ENCODE results near the gene FGF14. TPM values are rescaled to one million over a fixed set of nuclear protein-coding genes. Genes with fewer than 3 reads are reported as not detected.
A peak's percentile ranks its signal among the peaks of the same experiment; 100 is the strongest.

FGF14 gene
- total RNA-seq, 1 experiment from 2014 or later: 0.22 TPM

- H3K79me2 ChIP-seq (ENCODE audit: insufficient read depth, low read length): no peaks in the 10 kb centered on the region
- no peak overlapping the region for H2BK5ac ChIP-seq (ENCODE audit: insufficient read length, low read length)
- no peaks in the 10 kb centered on the region for H3K27me3 ChIP-seq (ENCODE audit: insufficient read depth, low read length)
- H3T11ph ChIP-seq (ENCODE audit: low read length): no peak overlapping the region
- no peak overlapping the region for H3K4me2 ChIP-seq (ENCODE audit: insufficient read depth, insufficient read length, low read length)
- H3K9ac ChIP-seq (ENCODE audit: extremely low read depth, insufficient read length, low read length): no peak overlapping the region
- no peak overlapping the region for H4K91ac ChIP-seq (ENCODE audit: insufficient read length, low read depth, low read length)
- H2BK15ac ChIP-seq (ENCODE audit: low read depth, low read length): no peak overlapping the region
- H3K23me2 ChIP-seq (ENCODE audit: insufficient read length, low read depth, low read length, poor library complexity, severe bottlenecking): no peaks in the 10 kb centered on the region
- H3K9me3 Mint-ChIP-seq: no peaks in the 10 kb centered on the region
- H3K14ac ChIP-seq (ENCODE audit: insufficient read depth, low read length): no peak overlapping the region
- no peaks in the 10 kb centered on the region for H3K36me3 Mint-ChIP-seq (ENCODE audit: insufficient read depth in 1 of 3, low read depth in 3 of 3)
- H3K27me3 Mint-ChIP-seq (ENCODE audit: low read depth): no peaks in the 10 kb centered on the region
- H4K20me1 ChIP-seq (ENCODE audit: control insufficient read depth, insufficient read depth, insufficient read length): no peaks in the 10 kb centered on the region
- H2AK5ac ChIP-seq (ENCODE audit: insufficient read length, low read length): no peak overlapping the region
- no peak overlapping the region for H2BK12ac ChIP-seq (ENCODE audit: insufficient read length, low read depth, low read length)
- TF ChIP-seq, protein P1, sequence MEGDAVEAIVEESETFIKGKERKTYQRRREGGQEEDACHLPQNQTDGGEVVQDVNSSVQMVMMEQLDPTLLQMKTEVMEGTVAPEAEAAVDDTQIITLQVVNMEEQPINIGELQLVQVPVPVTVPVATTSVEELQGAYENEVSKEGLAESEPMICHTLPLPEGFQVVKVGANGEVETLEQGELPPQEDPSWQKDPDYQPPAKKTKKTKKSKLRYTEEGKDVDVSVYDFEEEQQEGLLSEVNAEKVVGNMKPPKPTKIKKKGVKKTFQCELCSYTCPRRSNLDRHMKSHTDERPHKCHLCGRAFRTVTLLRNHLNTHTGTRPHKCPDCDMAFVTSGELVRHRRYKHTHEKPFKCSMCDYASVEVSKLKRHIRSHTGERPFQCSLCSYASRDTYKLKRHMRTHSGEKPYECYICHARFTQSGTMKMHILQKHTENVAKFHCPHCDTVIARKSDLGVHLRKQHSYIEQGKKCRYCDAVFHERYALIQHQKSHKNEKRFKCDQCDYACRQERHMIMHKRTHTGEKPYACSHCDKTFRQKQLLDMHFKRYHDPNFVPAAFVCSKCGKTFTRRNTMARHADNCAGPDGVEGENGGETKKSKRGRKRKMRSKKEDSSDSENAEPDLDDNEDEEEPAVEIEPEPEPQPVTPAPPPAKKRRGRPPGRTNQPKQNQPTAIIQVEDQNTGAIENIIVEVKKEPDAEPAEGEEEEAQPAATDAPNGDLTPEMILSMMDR (conservative IDR thresholded peaks at IDR 0.05): no peak
- H3K4me3 Mint-ChIP-seq: no peak overlapping the region
- peak overlapping the region in 1 of 3 experiments; percentile 62; a peak in 2 of 7 replicates for H3K27ac Mint-ChIP-seq
- no peak overlapping the region for H2BK120ac ChIP-seq (ENCODE audit: low read depth, low read length, poor library complexity, severe bottlenecking)
- no peak overlapping the region for H2BK20ac ChIP-seq (ENCODE audit: low read depth, low read length, poor library complexity, severe bottlenecking)
- WGBS (ENCODE audit: extremely low coverage, insufficient read length, low lambda C conversion rate): no CpG with 5 or more reads among the region's 4 CpGs
- H3K9me3 ChIP-seq (ENCODE audit: control insufficient read depth, low read depth, low read length): no peaks in the 10 kb centered on the region
- DNase-seq: no peak
- no peak overlapping the region for H3K27ac ChIP-seq (ENCODE audit: insufficient read length, low read depth, low read length)
- H3K79me1 ChIP-seq (ENCODE audit: insufficient read depth, low read depth, low read length, poor library complexity, severe bottlenecking): no peaks in the 10 kb centered on the region
- H3K18ac ChIP-seq (ENCODE audit: insufficient read length, low read depth, low read length): no peak overlapping the region
- no peak overlapping the region for H3K56ac ChIP-seq (ENCODE audit: insufficient read length, low read depth, low read length)
- no peak overlapping the region for H3K23ac ChIP-seq (ENCODE audit: insufficient read length, low read depth, low read length)
- H3K4me1 ChIP-seq (ENCODE audit: insufficient read depth, low read length): no peaks in the 10 kb centered on the region
- no peaks in the 10 kb centered on the region for H3K4me1 Mint-ChIP-seq
- H2AFZ ChIP-seq (ENCODE audit: low read length): no peak overlapping the region
- H4K5ac ChIP-seq (ENCODE audit: insufficient read length, low read depth, low read length): no peak overlapping the region
- H3K4ac ChIP-seq (ENCODE audit: low read depth, low read length): no peak overlapping the region
- no peak overlapping the region for H4K8ac ChIP-seq (replicated peaks; ENCODE audit: insufficient read length, low read depth, low read length)
Observed at GRCh38 chr13:101774393-101774792, 627.5 kb downstream of the FGF14 start.

All from H9 (cell line).